ENCODE data around the gene PEAR1. TPM values are rescaled to one million over a fixed set of nuclear protein-coding genes. Genes with fewer than 3 reads are reported as not detected.

PEAR1 gene
- total RNA-seq, 1 experiment from 2014 or later = 0.39 TPM

GRCh38 chr1:156894001-156894400 lies 483 bp downstream of the PEAR1 start:
- H3K4me3 Mint-ChIP-seq = peak overlapping the region; percentile 27 to 50; a peak in 2 of 5 replicates

More at GRCh38 chr1:156894001-156894400, 483 bp downstream of the PEAR1 start:
- Histone ChIP-seq H3K23ac (ENCODE audit: insufficient read length, low read depth, low read length) (no peak overlapping the region), H3K18ac (ENCODE audit: insufficient read length, low read depth, low read length) (no peak overlapping the region), H2BK120ac (ENCODE audit: low read depth, low read length, poor library complexity, severe bottlenecking) (no peak overlapping the region), H3K27me3 (ENCODE audit: insufficient read depth, low read length) (peaks cover 21% of the 10 kb centered on the region; the same call in 1 of the 2 replicates), H4K91ac (ENCODE audit: insufficient read length, low read depth, low read length) (no peak overlapping the region), H2BK15ac (ENCODE audit: low read depth, low read length) (no peak overlapping the region), H2BK20ac (ENCODE audit: low read depth, low read length, poor library complexity, severe bottlenecking) (no peak overlapping the region), H4K5ac (ENCODE audit: insufficient read length, low read depth, low read length) (no peak overlapping the region), H3K79me1 (ENCODE audit: insufficient read depth, low read depth, low read length, poor library complexity, severe bottlenecking) (no peaks in the 10 kb centered on the region), H2AFZ (ENCODE audit: low read length) (no peak overlapping the region), H4K20me1 (ENCODE audit: control insufficient read depth, insufficient read depth, insufficient read length) (no peaks in the 10 kb centered on the region), H3K14ac (ENCODE audit: insufficient read depth, low read length) (no peak overlapping the region), H4K8ac (replicated peaks; ENCODE audit: insufficient read length, low read depth, low read length) (no peak overlapping the region), H3K27ac (ENCODE audit: insufficient read length, low read depth, low read length) (no peak overlapping the region), H2BK12ac (ENCODE audit: insufficient read length, low read depth, low read length) (no peak overlapping the region), H3K9me3 (ENCODE audit: control insufficient read depth, low read depth, low read length) (no peaks in the 10 kb centered on the region), H3T11ph (ENCODE audit: low read length) (no peak overlapping the region), H2BK5ac (ENCODE audit: insufficient read length, low read length) (no peak overlapping the region), H3K9ac (ENCODE audit: extremely low read depth, insufficient read length, low read length) (no peak overlapping the region), H3K23me2 (ENCODE audit: insufficient read length, low read depth, low read length, poor library complexity, severe bottlenecking) (no peaks in the 10 kb centered on the region), H3K4ac (ENCODE audit: low read depth, low read length) (no peak overlapping the region), H3K4me2 (ENCODE audit: insufficient read depth, insufficient read length, low read length) (peak overlapping the region; percentile 54), H3K79me2 (ENCODE audit: insufficient read depth, low read length) (no peaks in the 10 kb centered on the region), H3K56ac (ENCODE audit: insufficient read length, low read depth, low read length) (no peak overlapping the region), H2AK5ac (ENCODE audit: insufficient read length, low read length) (no peak overlapping the region), H3K4me1 (ENCODE audit: insufficient read depth, low read length) (no peaks in the 10 kb centered on the region)
- no peaks in the 10 kb centered on the region; a peak in 2 of 5 replicates for H3K9me3 Mint-ChIP-seq
- peaks cover 87% of the 10 kb centered on the region for H3K27me3 Mint-ChIP-seq (ENCODE audit: low read depth)
- TF ChIP-seq CTCF (conservative IDR thresholded peaks at IDR 0.05) = no peak
- no peak for DNase-seq
- H3K4me1 Mint-ChIP-seq = peaks cover 21 to 39% of the 10 kb centered on the region in 2 experiments
- no peaks in the 10 kb centered on the region for H3K36me3 Mint-ChIP-seq (ENCODE audit: insufficient read depth in 1 of 3, low read depth in 3 of 3)
- no CpG with 5 or more reads among the region's 5 CpGs for WGBS (ENCODE audit: extremely low coverage, insufficient read length, low lambda C conversion rate)
- H3K27ac Mint-ChIP-seq = no peak overlapping the region
